Fibroblast of lung (primary cell): Measurements from ENCODE around the gene B4GALT2. TPM values are rescaled to one million over a fixed set of nuclear protein-coding genes. Genes with fewer than 3 reads are reported as not detected.

ENCODE experiments used
- DNase-seq, 2 donors: peaks; one replicate each; pipeline versions ENCODE4 v3.0.0 to v3.0.0-alpha.2; 2010; ENCODE audit warnings: low read depth in 2 of 2
- H2AFZ ChIP-seq: 2 replicates; pipeline ENCODE4 v1.5.1; 2012; ENCODE audit warnings: low read length, control low read depth, inconsistent platforms
- H3K27ac ChIP-seq: 2 replicates; pipeline ENCODE4 v1.5.1; 2011; ENCODE audit warnings: low read length, control low read depth; ENCODE audit not compliant: insufficient read depth
- H3K27me3 ChIP-seq: 2 replicates; pipeline ENCODE4 v1.5.1; 2011; ENCODE audit warnings: mild to moderate bottlenecking, low read length; ENCODE audit not compliant: control insufficient read depth, insufficient read depth
- H3K36me3 ChIP-seq: 2 replicates; pipeline ENCODE4 v1.5.1; 2011; ENCODE audit warnings: low read length; ENCODE audit not compliant: control insufficient read depth, insufficient read depth
- H3K4me1 ChIP-seq: 2 replicates; pipeline ENCODE4 v1.5.1; 2011; ENCODE audit warnings: low read length; ENCODE audit not compliant: control insufficient read depth, insufficient read depth; ENCODE audit errors: extremely low read depth
- H3K4me2 ChIP-seq: 2 replicates; pipeline ENCODE4 v1.5.1; 2011; ENCODE audit warnings: low read length, control low read depth; ENCODE audit not compliant: insufficient read depth; ENCODE audit errors: extremely low read depth
- H3K4me3 ChIP-seq, 4 experiments: fragments of 200-600 bp in 1 of 4; sonication (generic) in 1 of 4; replicated peaks in 1 of 4; 2 replicates each; pipeline ENCODE4 v1.5.1; 2011 to 2016; ENCODE audit warnings: low read length in 4 of 4, low read depth in 3 of 4, mild to moderate bottlenecking in 3 of 4, control low read depth in 2 of 4, inconsistent platforms in 1 of 4, mixed read lengths in 1 of 4; ENCODE audit not compliant: insufficient read depth in 1 of 4; ENCODE audit errors: control extremely low read depth in 1 of 4
- H3K79me2 ChIP-seq: 2 replicates; pipeline ENCODE4 v1.5.1; 2012; ENCODE audit warnings: mild to moderate bottlenecking, low read length, inconsistent platforms; ENCODE audit not compliant: control insufficient read depth, insufficient read depth
- H3K9ac ChIP-seq: 2 replicates; pipeline ENCODE4 v1.5.1; 2011; ENCODE audit warnings: mild to moderate bottlenecking, low read length, control low read depth; ENCODE audit not compliant: insufficient read depth
- H3K9me3 ChIP-seq: 2 replicates; pipeline ENCODE4 v1.5.1; 2012; ENCODE audit warnings: low read depth, low read length; ENCODE audit not compliant: control insufficient read depth, insufficient read depth
- H4K20me1 ChIP-seq: 2 replicates; pipeline ENCODE4 v1.5.1; 2011; ENCODE audit warnings: low read length; ENCODE audit not compliant: control insufficient read depth, insufficient read depth; ENCODE audit errors: extremely low read depth
- CTCF ChIP-seq, 2 donors: IDR thresholded peaks in 1 of 2; conservative IDR thresholded peaks in 1 of 2; 1 replicate in 1 of 2; 2 replicates in 1 of 2; pipeline ENCODE4 v1.5.1; 2011 to 2012; ENCODE audit warnings: low read length in 2 of 2, control low read depth in 1 of 2, inconsistent platforms in 1 of 2, low read depth in 1 of 2, mild to moderate bottlenecking in 1 of 2
- EZH2 ChIP-seq: IDR thresholded peaks from 2 replicates; pipeline ENCODE4 v1.5.1; 2012; ENCODE audit warnings: low read length, control low read depth, mild to moderate bottlenecking; ENCODE audit errors: missing control alignments
- polyA plus RNA-seq, 2 donors: library from polyadenylated mRNA; depleted of rRNA in 1 of 2; stranded (reverse) in 1 of 2; unstranded in 1 of 2; fragments of >200 nt; gene quantifications; 2 replicates each; pipeline ENCODE4 v1.2.1, GENCODE V29; 2011 to 2012; ENCODE audit warnings: missing spikeins in 1 of 2
- total RNA-seq: library from RNA; depleted of rRNA; stranded (reverse); fragments of >200 nt; gene quantifications from 2 replicates; pipeline ENCODE4 v1.2.1, GENCODE V29; 2014

The B4GALT2 gene
- total and polyA plus RNA-seq, 2 donors (not counting 1 experiment from before 2014, with no cell fraction given), result 40.6 to 55.0 TPM

- no peak for DNase-seq
- TF ChIP-seq EZH2, result no peak
- no peak for TF ChIP-seq CTCF (conservative IDR thresholded peaks at IDR 0.05 in 1 of 2, IDR thresholded peaks at IDR 0.05 in 1 of 2; ENCODE audit: low read depth in 1 of 2, low read length in 2 of 2)
- H3K27ac ChIP-seq, result no peak overlapping the region
- H3K27me3 ChIP-seq, result no peaks in the 10 kb centered on the region
- H3K36me3 ChIP-seq, result no peaks in the 10 kb centered on the region
- H2AFZ ChIP-seq, result no peak overlapping the region
- H3K9ac ChIP-seq, result no peak overlapping the region
- no peak overlapping the region for H3K4me2 ChIP-seq
- H3K4me1 ChIP-seq, result no peaks in the 10 kb centered on the region
- no peaks in the 10 kb centered on the region for H4K20me1 ChIP-seq
- H3K9me3 ChIP-seq, result no peaks in the 10 kb centered on the region
- no peaks in the 10 kb centered on the region for H3K79me2 ChIP-seq
- no peak overlapping the region for H3K4me3 ChIP-seq
These were observed 34.1 kb downstream of the B4GALT2 start for GRCh38 chr1:44012941-44013609.

DNA sequence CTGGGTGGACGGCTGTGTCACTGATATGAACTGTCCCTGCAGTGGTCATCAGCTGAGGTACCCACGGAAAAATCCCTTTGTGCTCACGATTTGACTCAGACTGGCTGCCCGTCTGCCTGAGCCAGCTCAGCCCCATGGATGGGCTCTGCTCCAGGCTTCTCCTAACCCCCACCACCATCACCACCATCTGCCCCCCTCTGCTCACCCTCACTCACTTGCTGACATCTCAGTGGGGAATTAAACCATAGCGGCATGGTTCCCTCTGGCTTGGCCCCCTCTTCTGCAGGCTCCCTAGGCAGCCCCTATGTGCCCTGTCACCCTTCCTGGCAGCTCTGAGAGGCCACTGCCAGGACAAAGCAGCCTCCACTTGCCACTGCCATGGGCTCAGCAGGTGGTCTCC lies 34.9 kb downstream of the B4GALT2 start:
- Histone ChIP-seq H3K4me2 (no peak overlapping the region), H3K4me3 (no peak overlapping the region), H3K27ac (no peak overlapping the region), H2AFZ (no peak overlapping the region), H3K9me3 (no peaks in the 10 kb centered on the region), H3K9ac (no peak overlapping the region), H3K27me3 (no peaks in the 10 kb centered on the region), H3K79me2 (no peaks in the 10 kb centered on the region), H3K36me3 (no peaks in the 10 kb centered on the region), H3K4me1 (no peaks in the 10 kb centered on the region), H4K20me1 (no peaks in the 10 kb centered on the region)
- TF ChIP-seq CTCF (conservative IDR thresholded peaks at IDR 0.05 in 1 of 2, IDR thresholded peaks at IDR 0.05 in 1 of 2; ENCODE audit: low read depth in 1 of 2, low read length in 2 of 2) (no peak), EZH2 (no peak)
- DNase-seq, result no peak

DNA sequence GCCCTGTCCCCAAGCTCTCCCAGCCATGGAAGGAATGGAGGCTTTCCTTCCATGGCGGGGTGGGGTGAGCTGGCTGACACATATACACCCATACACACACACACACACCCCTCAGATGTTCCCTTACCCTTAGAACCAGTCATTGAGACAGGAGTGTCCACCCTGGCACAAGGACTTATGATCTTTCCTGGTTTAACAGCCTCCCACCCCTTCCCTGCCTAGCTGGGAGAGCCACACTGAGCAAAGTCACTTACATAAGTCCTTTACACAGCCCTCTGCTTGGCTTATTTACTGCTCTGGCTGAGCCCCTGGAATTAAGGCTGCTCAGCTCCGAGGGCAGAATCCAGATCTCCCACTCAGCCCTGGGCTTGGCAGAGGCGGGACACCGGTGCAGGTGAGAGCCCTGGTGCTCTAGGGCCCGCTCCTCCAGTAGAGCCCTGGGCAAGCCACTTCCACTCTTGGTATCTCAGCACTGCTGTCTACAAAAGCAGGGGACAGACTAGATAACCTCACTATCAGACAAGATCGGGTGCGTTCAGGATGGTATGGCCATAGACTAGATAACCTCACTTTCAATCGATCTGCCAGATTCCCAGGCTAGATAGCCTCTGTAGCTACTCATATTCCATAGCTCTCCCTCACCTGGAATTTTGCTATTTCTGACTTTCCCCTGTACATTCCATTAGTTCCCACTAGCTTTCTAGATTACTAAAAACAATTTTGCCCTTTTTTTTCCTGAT lies 35.5 kb downstream of the B4GALT2 start:
- Histone ChIP-seq H3K4me3 (no peak overlapping the region), H3K4me2 (no peak overlapping the region), H3K27me3 (no peaks in the 10 kb centered on the region), H3K36me3 (no peaks in the 10 kb centered on the region), H4K20me1 (no peaks in the 10 kb centered on the region), H3K27ac (no peak overlapping the region), H3K9ac (no peak overlapping the region), H3K4me1 (no peaks in the 10 kb centered on the region), H3K9me3 (no peaks in the 10 kb centered on the region), H2AFZ (no peak overlapping the region), H3K79me2 (no peaks in the 10 kb centered on the region)
- no peak for TF ChIP-seq EZH2
- no peak for TF ChIP-seq CTCF (conservative IDR thresholded peaks at IDR 0.05 in 1 of 2, IDR thresholded peaks at IDR 0.05 in 1 of 2; ENCODE audit: low read depth in 1 of 2, low read length in 2 of 2)
- DNase-seq, result no peak
